Vagina (tissue), 2 donors: ENCODE measurements around the gene ZSCAN5A. TPM values are rescaled to one million over a fixed set of nuclear protein-coding genes. Genes with fewer than 3 reads are reported as not detected.
A peak's percentile ranks its signal among the peaks of the same experiment; 100 is the strongest.

Experiments used
- DNase-seq, 2 donors: peaks; one replicate each; pipeline ENCODE4 v3.0.0-alpha.2; 2017; ENCODE audit errors: extremely low spot score in 2 of 2
- H3K27ac ChIP-seq: fragments of 200-600 bp; sonication (generic); one replicate; pipeline ENCODE4 v1.5.1; 2019
- H3K27me3 ChIP-seq: fragments of 200-600 bp; sonication (generic); one replicate; pipeline ENCODE4 v1.5.1; 2019
- H3K36me3 ChIP-seq, 2 donors: fragments of 200-600 bp; sonication (generic); one replicate each; pipeline ENCODE4 v1.5.1; 2017 to 2019
- H3K4me1 ChIP-seq: fragments of 200-600 bp; sonication (generic); one replicate; pipeline ENCODE4 v1.5.1; 2019
- H3K4me3 ChIP-seq, 2 donors: fragments of 200-600 bp; sonication (generic); 1 replicate in 1 of 2; 2 replicates in 1 of 2; pipeline ENCODE4 v1.5.1; 2016 to 2019
- H3K9me3 ChIP-seq: fragments of 200-600 bp; sonication (generic); one replicate; pipeline ENCODE4 v1.5.1; 2019
- POLR2A ChIP-seq, 2 donors: fragments of 450-650 bp; IDR thresholded peaks; one replicate each; pipeline ENCODE4 v1.6.1; 2017; ENCODE audit warnings: antibody characterized with exemption in 2 of 2, mild to moderate bottlenecking in 2 of 2, moderate library complexity in 2 of 2
- POLR2AphosphoS5 ChIP-seq, 2 donors: sonication (generic); formaldehyde crosslinking; IDR thresholded peaks; one replicate each; pipeline ENCODE4 v1.9.0; 2017; ENCODE audit warnings: antibody characterized with exemption in 2 of 2, mild to moderate bottlenecking in 2 of 2, low read depth in 1 of 2; ENCODE audit not compliant: insufficient read depth in 1 of 2
- intact Hi-C: fragments of 100-400 bp; cut with DNase I; formaldehyde crosslinking; loops from one replicate; pipeline ENCODE4 v1.15.1; 2023
- total RNA-seq: library from RNA; depleted of rRNA; stranded (reverse); fragments of >200 nt; gene quantifications from one replicate; pipeline ENCODE4 v1.2.3, GENCODE V29; 2016
- TF ChIP-seq, protein P1 (sequence below), 3 experiments: fragments of 450-650 bp in 2 of 3; fragments of 200-600 bp in 1 of 3; sonication (generic) in 1 of 3; IDR thresholded peaks; one replicate each; pipeline ENCODE4 v1.5.1; 2017 to 2019; ENCODE audit warnings: antibody characterized with exemption in 3 of 3, mild to moderate bottlenecking in 2 of 3, moderate library complexity in 2 of 3

ZSCAN5A gene
- total RNA-seq, 1 donor from 2014 or later = 2.7 TPM

DNA sequence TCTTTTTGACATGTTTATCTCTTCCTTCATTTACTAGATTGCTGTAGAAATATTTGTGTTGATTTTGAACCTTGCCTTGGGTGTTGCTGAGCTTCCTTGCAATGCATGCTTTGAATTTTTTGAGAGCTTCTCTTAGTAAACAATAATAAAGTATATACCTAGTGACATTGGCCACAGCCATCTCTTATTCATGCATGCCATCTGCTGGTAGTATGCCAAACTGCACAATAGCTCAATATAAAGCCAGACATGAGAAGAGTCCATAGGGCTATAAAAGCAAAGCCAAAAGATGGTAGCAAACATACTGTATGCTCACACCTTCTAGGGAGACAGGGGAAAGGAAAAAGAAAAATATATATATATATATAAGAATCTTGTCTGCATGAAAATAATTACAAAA lies 18.9 kb upstream of the ZSCAN5A start:
- Histone ChIP-seq H3K27me3 (no peaks in the 10 kb centered on the region), H3K27ac (no peak overlapping the region), H3K36me3 (no peaks in the 10 kb centered on the region), H3K4me3 (no peak overlapping the region), H3K9me3 (no peaks in the 10 kb centered on the region), H3K4me1 (no peaks in the 10 kb centered on the region)
- TF ChIP-seq, protein P1, sequence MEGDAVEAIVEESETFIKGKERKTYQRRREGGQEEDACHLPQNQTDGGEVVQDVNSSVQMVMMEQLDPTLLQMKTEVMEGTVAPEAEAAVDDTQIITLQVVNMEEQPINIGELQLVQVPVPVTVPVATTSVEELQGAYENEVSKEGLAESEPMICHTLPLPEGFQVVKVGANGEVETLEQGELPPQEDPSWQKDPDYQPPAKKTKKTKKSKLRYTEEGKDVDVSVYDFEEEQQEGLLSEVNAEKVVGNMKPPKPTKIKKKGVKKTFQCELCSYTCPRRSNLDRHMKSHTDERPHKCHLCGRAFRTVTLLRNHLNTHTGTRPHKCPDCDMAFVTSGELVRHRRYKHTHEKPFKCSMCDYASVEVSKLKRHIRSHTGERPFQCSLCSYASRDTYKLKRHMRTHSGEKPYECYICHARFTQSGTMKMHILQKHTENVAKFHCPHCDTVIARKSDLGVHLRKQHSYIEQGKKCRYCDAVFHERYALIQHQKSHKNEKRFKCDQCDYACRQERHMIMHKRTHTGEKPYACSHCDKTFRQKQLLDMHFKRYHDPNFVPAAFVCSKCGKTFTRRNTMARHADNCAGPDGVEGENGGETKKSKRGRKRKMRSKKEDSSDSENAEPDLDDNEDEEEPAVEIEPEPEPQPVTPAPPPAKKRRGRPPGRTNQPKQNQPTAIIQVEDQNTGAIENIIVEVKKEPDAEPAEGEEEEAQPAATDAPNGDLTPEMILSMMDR (IDR thresholded peaks at IDR 0.05) = peak in 2 of 3 experiments; percentile 32 to 53
- no peak for TF ChIP-seq POLR2A (IDR thresholded peaks at IDR 0.05)
- DNase-seq = no peak
- intact Hi-C loops = loop anchor here (5.0 kb wide), 1 partner anchor 1124 kb away; the partner anchor contains the start of gene VN1R1

GRCh38 chr19:56332695-56333094 lies 18.1 kb upstream of the ZSCAN5A start:
- TF ChIP-seq, protein P1 (IDR thresholded peaks at IDR 0.05) = no peak
- no peak for TF ChIP-seq POLR2AphosphoS5 (IDR thresholded peaks at IDR 0.05; ENCODE audit: insufficient read depth in 1 of 2, low read depth in 1 of 2)
- no peak for TF ChIP-seq POLR2A (IDR thresholded peaks at IDR 0.05)
- no peak overlapping the region for H3K27ac ChIP-seq
- H3K4me1 ChIP-seq = no peaks in the 10 kb centered on the region
- H3K36me3 ChIP-seq = no peaks in the 10 kb centered on the region
- intact Hi-C loops = loop anchor here (5.0 kb wide), 1 partner anchor 1125 kb away; the partner anchor contains the start of gene VN1R1
- H3K9me3 ChIP-seq = no peaks in the 10 kb centered on the region
- no peak overlapping the region for H3K4me3 ChIP-seq
- DNase-seq = no peak
- no peaks in the 10 kb centered on the region for H3K27me3 ChIP-seq

GRCh38 chr19:56324436-56324835 lies 9.8 kb upstream of the ZSCAN5A start:
- no peak overlapping the region for H3K27ac ChIP-seq
- H3K27me3 ChIP-seq = no peaks in the 10 kb centered on the region
- no peak for DNase-seq
- no peaks in the 10 kb centered on the region for H3K36me3 ChIP-seq
- H3K4me1 ChIP-seq = no peaks in the 10 kb centered on the region
- no peaks in the 10 kb centered on the region for H3K9me3 ChIP-seq
- TF ChIP-seq POLR2AphosphoS5 (IDR thresholded peaks at IDR 0.05; ENCODE audit: insufficient read depth in 1 of 2, low read depth in 1 of 2) = no peak
- TF ChIP-seq, protein P1 (IDR thresholded peaks at IDR 0.05) = no peak
- no peak for TF ChIP-seq POLR2A (IDR thresholded peaks at IDR 0.05)
- H3K4me3 ChIP-seq = no peak overlapping the region
- intact Hi-C loops = no loop called here

DNA sequence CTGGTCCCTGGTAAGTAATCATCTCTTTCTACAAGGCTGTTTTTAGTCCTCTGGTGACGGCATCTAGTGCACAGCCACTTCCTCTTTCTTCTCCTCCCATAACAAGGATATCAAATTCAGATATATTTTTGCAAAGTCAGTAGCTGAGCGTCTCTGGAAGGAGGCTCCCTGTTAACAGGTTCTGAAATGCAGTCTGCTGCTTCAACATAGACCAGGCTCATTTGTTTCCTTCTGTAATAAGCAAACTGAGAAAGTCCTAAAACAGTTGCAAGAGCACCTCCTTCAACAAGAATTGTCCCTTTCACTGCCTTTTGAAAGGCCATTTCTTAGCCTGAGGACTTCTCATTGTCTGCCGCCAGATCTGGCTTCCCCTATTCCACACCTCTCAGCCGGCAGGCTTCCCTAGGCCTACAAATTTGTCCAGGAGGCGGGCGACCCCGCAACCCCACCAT lies 7.4 kb upstream of the ZSCAN5A start:
- no peaks in the 10 kb centered on the region for H3K9me3 ChIP-seq
- H3K27me3 ChIP-seq = no peaks in the 10 kb centered on the region
- no peak overlapping the region for H3K27ac ChIP-seq
- TF ChIP-seq, protein P1 (IDR thresholded peaks at IDR 0.05) = no peak
- no peak for TF ChIP-seq POLR2A (IDR thresholded peaks at IDR 0.05)
- no peak for TF ChIP-seq POLR2AphosphoS5 (IDR thresholded peaks at IDR 0.05; ENCODE audit: insufficient read depth in 1 of 2, low read depth in 1 of 2)
- intact Hi-C loops = no loop called here
- no peaks in the 10 kb centered on the region for H3K4me1 ChIP-seq
- no peak for DNase-seq
- H3K36me3 ChIP-seq = no peaks in the 10 kb centered on the region
- H3K4me3 ChIP-seq = no peak overlapping the region

DNA sequence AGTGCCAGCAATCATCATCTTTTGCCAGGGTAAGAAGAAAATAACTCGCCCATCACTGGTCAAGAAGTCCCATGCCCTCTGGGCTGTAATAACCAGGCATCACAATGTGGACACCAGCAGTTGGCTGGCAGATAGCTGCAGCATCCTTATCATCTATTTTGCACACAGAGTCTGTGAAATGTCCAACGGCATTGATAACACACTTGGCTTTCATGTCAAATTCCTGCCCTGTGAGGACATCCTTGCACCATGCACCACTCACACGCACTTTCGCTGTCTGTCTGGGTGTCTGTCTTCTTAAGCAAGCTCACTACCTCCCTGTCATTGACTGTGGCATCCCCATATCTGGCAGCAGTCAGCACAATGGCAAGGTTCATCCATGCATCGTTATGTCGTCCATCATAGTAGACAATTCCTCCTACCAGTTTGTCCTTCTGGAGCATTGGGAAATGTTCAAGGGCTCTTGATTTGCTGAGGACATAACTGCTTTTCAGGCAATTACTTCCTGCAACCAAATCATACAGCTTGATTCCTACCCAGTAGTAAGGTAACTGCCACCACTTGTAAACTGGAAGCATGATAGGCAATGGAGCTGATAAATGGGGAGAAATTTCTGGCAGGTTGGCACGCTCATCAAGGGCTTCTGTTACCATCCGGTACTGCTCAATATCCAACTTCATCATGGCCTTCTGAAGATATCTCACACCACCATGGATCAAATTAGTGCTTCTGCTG lies 6.8 kb upstream of the ZSCAN5A start:
- no peaks in the 10 kb centered on the region for H3K36me3 ChIP-seq
- TF ChIP-seq POLR2A (IDR thresholded peaks at IDR 0.05) = no peak
- TF ChIP-seq, protein P1 (IDR thresholded peaks at IDR 0.05) = no peak
- TF ChIP-seq POLR2AphosphoS5 (IDR thresholded peaks at IDR 0.05; ENCODE audit: insufficient read depth in 1 of 2, low read depth in 1 of 2) = no peak
- intact Hi-C loops = no loop called here
- DNase-seq = no peak
- H3K4me3 ChIP-seq = no peak overlapping the region
- H3K9me3 ChIP-seq = no peaks in the 10 kb centered on the region
- no peak overlapping the region for H3K27ac ChIP-seq
- H3K27me3 ChIP-seq = no peaks in the 10 kb centered on the region
- no peaks in the 10 kb centered on the region for H3K4me1 ChIP-seq
